WERI-Rb-1 (cell line): ENCODE data around the gene LILRA5.
"Not testable (repeated sequence)": the region's sequence is repeated elsewhere in the genome, so short reads cannot be mapped to it uniquely, and the experiment has no call there.

Experiments used
- DNase-seq: peaks from one replicate; pipeline ENCODE4 v3.0.0-alpha.2; 2020
- H3K27ac ChIP-seq: fragments of 250-450 bp; sonication (Bioruptor Pico); 2 replicates; pipeline ENCODE4 v1.5.1; 2020; ENCODE audit warnings: mild to moderate bottlenecking, moderate library complexity
- H3K27me3 ChIP-seq: fragments of 250-450 bp; sonication (Bioruptor Pico); 2 replicates; pipeline ENCODE4 v1.5.1; 2021; ENCODE audit warnings: mild to moderate bottlenecking, low read depth, moderate library complexity; ENCODE audit not compliant: insufficient read depth, severe bottlenecking
- H3K36me3 ChIP-seq: fragments of 250-450 bp; sonication (Bioruptor Pico); 2 replicates; pipeline ENCODE4 v1.5.1; 2020; ENCODE audit warnings: mild to moderate bottlenecking, moderate library complexity
- H3K4me3 ChIP-seq: 2 replicates; pipeline ENCODE4 v1.5.1; 2011; ENCODE audit warnings: low read depth, mild to moderate bottlenecking, control low read depth, low read length
- H3K9me3 ChIP-seq: fragments of 250-450 bp; sonication (Bioruptor Pico); 2 replicates; pipeline ENCODE4 v1.5.1; 2021; ENCODE audit warnings: mild to moderate bottlenecking, moderate library complexity; ENCODE audit not compliant: severe bottlenecking
- TF ChIP-seq, protein P1 (sequence below): IDR thresholded peaks from 2 replicates; pipeline ENCODE4 v1.5.1; 2011; ENCODE audit warnings: low read depth, mild to moderate bottlenecking, control low read depth, inconsistent platforms, low read length

The LILRA5 gene

DNA sequence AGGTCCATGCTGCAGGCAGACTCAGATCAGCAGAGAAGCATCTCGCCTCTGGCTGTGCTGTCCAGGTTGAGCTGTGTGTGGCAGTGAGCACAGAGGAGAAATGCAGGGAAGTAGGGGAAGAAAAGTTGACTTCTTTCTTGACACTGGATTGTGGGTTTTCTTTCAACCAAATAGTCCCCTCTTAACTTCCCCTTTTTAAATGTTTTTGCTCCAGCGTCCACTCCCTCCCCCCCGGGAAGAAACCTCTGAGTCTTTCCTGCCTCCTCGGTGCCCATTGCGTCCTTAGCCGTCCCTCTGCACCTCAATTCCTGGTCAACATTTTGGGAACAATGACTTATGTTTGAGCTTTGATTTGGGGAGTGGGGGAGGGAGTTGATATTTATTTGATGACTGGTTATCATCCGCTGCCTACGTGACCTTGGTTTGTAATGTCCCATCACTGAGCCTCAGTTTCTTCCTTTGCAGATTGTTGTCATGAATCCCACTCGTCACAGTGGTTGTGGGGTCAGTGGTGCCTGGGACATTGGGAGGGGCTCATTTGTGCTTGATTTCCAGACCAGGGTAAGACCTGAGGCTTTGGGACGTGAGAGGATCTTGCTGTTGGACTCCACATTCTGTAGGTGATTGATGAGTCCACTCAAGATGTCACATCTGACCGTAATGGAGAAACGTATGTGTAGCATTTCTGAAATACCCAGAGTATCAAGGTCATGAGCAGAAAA, 31.8 kb downstream of the LILRA5 start, which contains the start of gene LILRB2:
LILRB2 (minus strand) TSS at position 104 of the 722 bp plus-strand sequence. CDS start 614 bp downstream, outside the sequence.
- no peak within 1 kb of the TSS for H3K27ac ChIP-seq
- H3K4me3 ChIP-seq: no peak within 1 kb of the TSS
- no peaks in the 10 kb centered on the region for H3K9me3 ChIP-seq
- H3K27me3 ChIP-seq: peaks cover 44% of the 10 kb centered on the region
- H3K36me3 ChIP-seq: no peaks in the 10 kb centered on the region
- DNase-seq: no peak
- TF ChIP-seq, protein P1, sequence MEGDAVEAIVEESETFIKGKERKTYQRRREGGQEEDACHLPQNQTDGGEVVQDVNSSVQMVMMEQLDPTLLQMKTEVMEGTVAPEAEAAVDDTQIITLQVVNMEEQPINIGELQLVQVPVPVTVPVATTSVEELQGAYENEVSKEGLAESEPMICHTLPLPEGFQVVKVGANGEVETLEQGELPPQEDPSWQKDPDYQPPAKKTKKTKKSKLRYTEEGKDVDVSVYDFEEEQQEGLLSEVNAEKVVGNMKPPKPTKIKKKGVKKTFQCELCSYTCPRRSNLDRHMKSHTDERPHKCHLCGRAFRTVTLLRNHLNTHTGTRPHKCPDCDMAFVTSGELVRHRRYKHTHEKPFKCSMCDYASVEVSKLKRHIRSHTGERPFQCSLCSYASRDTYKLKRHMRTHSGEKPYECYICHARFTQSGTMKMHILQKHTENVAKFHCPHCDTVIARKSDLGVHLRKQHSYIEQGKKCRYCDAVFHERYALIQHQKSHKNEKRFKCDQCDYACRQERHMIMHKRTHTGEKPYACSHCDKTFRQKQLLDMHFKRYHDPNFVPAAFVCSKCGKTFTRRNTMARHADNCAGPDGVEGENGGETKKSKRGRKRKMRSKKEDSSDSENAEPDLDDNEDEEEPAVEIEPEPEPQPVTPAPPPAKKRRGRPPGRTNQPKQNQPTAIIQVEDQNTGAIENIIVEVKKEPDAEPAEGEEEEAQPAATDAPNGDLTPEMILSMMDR: no peak

DNA sequence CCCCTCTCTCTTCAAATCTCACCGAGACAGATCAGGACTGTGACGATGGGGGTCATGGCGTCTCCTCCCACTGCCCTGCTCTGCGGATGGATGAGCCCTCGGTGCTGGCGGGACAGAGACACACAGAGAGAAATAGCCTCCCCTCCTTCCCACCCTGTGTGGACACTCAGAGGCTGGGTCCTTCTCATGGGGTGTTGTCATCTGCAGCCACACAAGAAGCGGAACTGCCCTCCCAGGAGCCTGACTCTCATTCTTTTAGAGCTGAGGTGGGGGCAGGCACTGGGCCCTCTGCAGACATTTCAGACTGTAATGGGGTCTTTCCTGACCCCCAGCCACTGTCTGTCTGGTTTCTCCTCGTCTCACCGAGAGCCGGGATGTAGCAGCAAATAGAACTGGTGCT, 32.5 kb downstream of the LILRA5 start:
- H3K27ac ChIP-seq, DNase-seq, H3K9me3 ChIP-seq, H3K36me3 ChIP-seq, H3K4me3 ChIP-seq: not testable (repeated sequence)
- peaks cover 48% of the 10 kb centered on the region for H3K27me3 ChIP-seq

DNA sequence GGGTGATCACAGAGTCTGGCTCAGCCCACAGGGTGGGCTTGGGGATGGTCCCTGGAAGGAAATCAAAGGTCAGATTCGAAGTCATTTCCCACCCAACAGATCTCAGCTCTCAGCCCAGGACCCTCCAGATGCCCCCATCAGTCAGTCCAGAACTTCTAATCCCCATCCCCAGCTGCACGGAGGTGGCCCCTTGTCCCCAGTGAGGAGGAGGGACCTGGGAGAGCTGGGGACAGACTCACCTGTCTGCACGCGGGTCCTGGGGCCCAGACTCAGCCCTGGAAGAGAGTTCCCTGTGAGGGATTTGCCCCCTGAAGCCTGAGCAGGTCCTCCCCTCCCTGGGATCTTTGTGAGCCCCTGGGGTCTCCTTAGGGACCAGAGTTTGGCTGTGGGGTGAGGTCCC, 32.9 kb downstream of the LILRA5 start:
- H3K9me3 ChIP-seq, H3K27ac ChIP-seq, H3K36me3 ChIP-seq, DNase-seq, H3K4me3 ChIP-seq: not testable (repeated sequence)
- peaks cover 48% of the 10 kb centered on the region for H3K27me3 ChIP-seq

DNA sequence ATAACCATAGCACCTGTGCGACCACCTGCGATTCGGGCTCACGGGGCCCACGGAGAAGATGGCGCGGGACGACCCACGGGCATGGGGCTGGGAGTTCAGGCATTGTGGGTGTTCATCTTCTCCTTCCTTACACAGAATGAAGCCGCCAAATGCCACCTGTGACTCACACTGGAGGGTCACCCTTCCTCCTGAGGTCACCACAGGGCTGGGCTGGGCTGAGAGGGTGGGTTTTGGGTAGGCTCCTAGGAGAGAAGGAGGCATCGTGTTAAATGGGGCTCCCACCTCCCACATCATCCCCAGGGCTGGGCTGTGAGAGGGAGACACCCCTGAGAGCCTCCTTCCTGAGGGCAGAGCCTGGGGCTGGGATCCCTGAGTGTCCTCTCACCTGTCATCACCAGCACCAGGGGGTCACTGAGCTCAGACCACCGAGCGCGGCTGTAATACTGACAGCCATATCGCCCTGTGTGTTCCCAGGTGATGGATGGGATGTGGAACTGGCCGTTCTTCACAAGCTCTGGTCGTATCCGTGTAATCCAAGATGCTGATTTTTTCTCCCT, 33.5 kb downstream of the LILRA5 start:
- H3K36me3 ChIP-seq: no peaks in the 10 kb centered on the region
- TF ChIP-seq, protein P1: no peak
- no peak overlapping the region for H3K27ac ChIP-seq
- no peak for DNase-seq
- no peaks in the 10 kb centered on the region for H3K9me3 ChIP-seq
- no peak overlapping the region for H3K4me3 ChIP-seq
- peaks cover 49% of the 10 kb centered on the region for H3K27me3 ChIP-seq

DNA sequence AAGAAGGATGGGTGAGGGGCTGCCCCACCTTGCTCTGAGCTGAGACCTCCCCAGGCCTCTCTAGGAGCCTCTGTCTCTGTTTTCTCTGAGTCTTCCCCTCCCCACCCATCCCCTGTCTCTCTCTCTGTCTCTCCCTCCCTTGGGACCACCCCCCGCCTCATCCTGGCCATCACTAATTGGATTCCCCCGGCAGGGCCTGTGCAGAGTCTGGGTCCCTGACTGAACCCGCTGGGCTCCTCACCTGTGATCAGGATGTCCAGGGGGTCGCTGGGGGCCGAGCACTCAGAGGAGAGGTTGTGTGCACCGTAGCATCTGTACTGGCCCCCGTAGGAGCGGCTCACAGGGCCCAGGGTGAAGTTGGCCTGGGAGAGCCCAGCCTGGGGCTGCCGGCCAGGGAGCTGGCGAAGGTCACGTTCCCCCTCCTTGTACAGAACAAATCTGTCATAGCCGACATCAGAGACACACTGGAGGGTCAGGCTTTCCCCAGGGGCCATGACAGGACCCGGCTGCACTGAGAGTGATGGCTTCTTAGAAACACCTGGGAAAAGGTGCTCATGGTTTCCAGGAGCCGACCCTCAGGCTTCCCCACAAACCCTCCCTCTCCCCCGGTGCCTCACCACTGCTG, 34.3 kb downstream of the LILRA5 start:
- not testable (repeated sequence) for DNase-seq, H3K27ac ChIP-seq, H3K9me3 ChIP-seq, H3K4me3 ChIP-seq, H3K36me3 ChIP-seq
- peaks cover 51% of the 10 kb centered on the region for H3K27me3 ChIP-seq

DNA sequence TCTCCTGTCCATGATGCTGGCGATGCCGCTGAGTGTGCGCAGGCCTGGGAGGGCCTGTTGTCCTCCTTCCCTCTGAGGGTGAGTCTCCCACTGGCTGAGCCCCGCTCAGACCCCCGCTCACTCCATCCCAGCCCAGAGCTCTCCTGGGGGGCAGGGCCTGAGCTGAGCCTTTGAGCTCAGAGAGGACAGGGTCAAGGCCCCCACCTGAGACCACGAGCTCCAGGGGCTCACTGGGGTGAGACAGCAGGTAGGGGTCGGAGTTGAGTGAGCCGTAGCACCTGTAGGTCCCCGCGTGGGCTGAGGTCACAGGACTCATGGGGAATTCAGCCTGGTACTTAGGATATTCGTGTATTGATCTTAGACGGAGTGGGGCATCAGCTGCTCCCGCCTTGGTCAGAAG, 34.9 kb downstream of the LILRA5 start:
- DNase-seq, H3K36me3 ChIP-seq, H3K4me3 ChIP-seq, H3K27ac ChIP-seq, H3K9me3 ChIP-seq: not testable (repeated sequence)
- peaks cover 53% of the 10 kb centered on the region for H3K27me3 ChIP-seq

DNA sequence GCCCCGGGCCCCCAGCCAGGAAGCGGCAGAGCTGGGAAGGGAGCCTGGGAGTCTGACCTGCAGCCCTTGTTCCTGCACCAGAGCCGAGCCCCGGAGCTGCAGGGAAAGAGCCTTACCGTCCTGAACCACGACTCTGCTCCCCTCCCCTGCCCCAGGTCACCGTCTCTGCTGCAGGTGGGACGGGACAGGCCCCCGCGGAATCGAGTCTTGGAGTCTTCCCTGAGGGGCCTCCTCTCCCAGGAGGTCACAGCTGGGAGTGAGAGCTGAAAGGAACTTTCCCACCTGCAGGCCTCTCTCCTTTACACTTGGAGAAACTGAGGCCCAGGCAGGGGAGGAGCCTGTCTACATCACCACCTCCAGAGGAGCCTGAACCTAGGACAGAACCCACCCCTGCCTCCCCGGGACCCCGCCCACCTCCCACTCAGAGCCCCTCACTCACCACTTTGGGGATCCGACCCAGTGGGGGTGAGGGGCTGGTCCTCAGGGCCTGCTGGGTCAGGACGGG, 35.8 kb downstream of the LILRA5 start:
- not testable (repeated sequence) for H3K9me3 ChIP-seq, H3K36me3 ChIP-seq, DNase-seq, H3K4me3 ChIP-seq, H3K27ac ChIP-seq
- peaks cover 47% of the 10 kb centered on the region for H3K27me3 ChIP-seq

DNA sequence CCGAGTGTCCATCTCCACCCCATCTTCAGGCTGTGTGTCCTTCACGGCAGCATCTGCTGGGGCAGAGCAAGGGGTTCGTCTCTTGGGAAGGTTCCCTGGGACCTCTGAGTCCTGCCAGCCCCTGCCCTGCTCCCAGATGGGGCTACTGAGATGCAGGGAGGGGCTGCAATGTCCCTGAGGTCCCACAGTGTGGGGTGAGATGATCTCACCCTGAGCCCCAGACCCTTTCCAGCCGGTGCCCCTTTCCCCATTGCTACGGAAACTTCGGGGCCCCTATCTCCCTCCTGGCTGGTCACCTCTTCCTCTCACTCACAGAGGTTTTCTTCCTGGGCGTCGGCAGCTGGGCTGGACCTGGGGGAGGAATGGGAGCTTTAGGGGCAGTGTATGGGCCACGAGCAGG, 37.0 kb downstream of the LILRA5 start:
- TF ChIP-seq, protein P1: no peak
- Histone ChIP-seq H3K9me3 (no peaks in the 10 kb centered on the region), H3K27me3 (peaks cover 40% of the 10 kb centered on the region), H3K4me3 (no peak overlapping the region), H3K36me3 (no peaks in the 10 kb centered on the region), H3K27ac (no peak overlapping the region)
- no peak for DNase-seq

DNA sequence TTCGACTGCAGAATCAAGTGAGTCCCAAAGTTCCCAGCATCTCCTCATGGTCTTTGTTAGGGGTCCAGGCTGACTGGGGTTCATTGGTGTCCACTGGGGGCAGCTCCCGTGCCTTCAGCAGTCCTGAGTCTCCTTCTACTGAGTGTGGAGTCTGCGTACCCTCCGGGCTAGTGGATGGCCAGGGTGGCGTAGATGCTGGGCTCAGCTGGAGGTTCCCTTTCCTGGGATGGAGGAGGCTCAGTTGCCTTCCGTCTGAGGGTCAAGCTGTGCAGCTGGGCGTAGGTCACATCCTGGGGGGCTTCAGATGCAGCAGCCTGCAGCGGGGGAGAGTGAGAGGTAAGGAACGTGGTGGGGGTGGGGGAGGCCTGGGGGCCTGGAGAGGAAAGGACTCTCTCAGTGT, 38.5 kb downstream of the LILRA5 start:
- peaks cover 45% of the 10 kb centered on the region for H3K27me3 ChIP-seq
- H3K27ac ChIP-seq: not testable (repeated sequence)

More for the DNA sequence above, 38.5 kb downstream of the LILRA5 start:
- not testable (repeated sequence) for H3K9me3 ChIP-seq, DNase-seq, H3K4me3 ChIP-seq, H3K36me3 ChIP-seq
